Spleen (tissue), 13 donors: ENCODE data around the gene PAQR8. TPM values are rescaled to one million over a fixed set of nuclear protein-coding genes. Genes with fewer than 3 reads are reported as not detected.

Source experiments
- DNase-seq: peaks from one replicate; pipeline ENCODE4 v3.0.0-alpha.2; 2020
- H3K27ac ChIP-seq, 8 donors: fragments of 200-600 bp; sonication (generic) in 7 of 8; 1 replicate in 4 of 8; 2 replicates in 4 of 8; pipeline versions ENCODE4 v1.5.0 to v1.8.0; 2016 to 2021; ENCODE audit warnings: inconsistent platforms in 4 of 8, mild to moderate bottlenecking in 4 of 8, moderate library complexity in 1 of 8
- H3K27me3 ChIP-seq, 7 donors: fragments of 200-600 bp; sonication (generic) in 6 of 7; replicated peaks in 1 of 7; 1 replicate in 4 of 7; 2 replicates in 3 of 7; pipeline versions ENCODE4 v1.5.0 to v1.8.0; 2016 to 2021; ENCODE audit warnings: inconsistent platforms in 3 of 7, mild to moderate bottlenecking in 1 of 7
- H3K36me3 ChIP-seq, 6 donors: fragments of 200-600 bp; sonication (generic) in 5 of 6; 1 replicate in 4 of 6; 2 replicates in 2 of 6; pipeline versions ENCODE4 v1.5.0 to v1.8.0; 2016 to 2021; ENCODE audit warnings: inconsistent platforms in 2 of 6
- H3K4me1 ChIP-seq, 6 donors: fragments of 200-600 bp; sonication (generic) in 5 of 6; 1 replicate in 3 of 6; 2 replicates in 3 of 6; pipeline versions ENCODE4 v1.5.0 to v1.8.0; 2016 to 2021; ENCODE audit warnings: inconsistent platforms in 3 of 6
- H3K4me3 ChIP-seq, 8 donors: fragments of 200-600 bp; sonication (generic) in 7 of 8; 1 replicate in 4 of 8; 2 replicates in 4 of 8; pipeline versions ENCODE4 v1.5.0 to v1.8.0; 2016 to 2021; ENCODE audit warnings: inconsistent platforms in 4 of 8, mild to moderate bottlenecking in 4 of 8, moderate library complexity in 2 of 8
- H3K9me3 ChIP-seq, 8 donors: fragments of 200-600 bp; sonication (generic) in 7 of 8; 1 replicate in 4 of 8; 2 replicates in 4 of 8; pipeline versions ENCODE4 v1.5.0 to v1.8.0; 2016 to 2021; ENCODE audit warnings: inconsistent platforms in 4 of 8
- CTCF ChIP-seq, 11 experiments: fragments of 200-600 bp in 7 of 11; fragments of 450-650 bp in 4 of 11; sonication (generic) in 4 of 11; IDR thresholded peaks in 8 of 11; conservative IDR thresholded peaks in 3 of 11; 1 replicate in 7 of 11; 2 replicates in 4 of 11; pipeline versions ENCODE4 v1.4.0 to v1.8.0; 2016 to 2021; ENCODE audit warnings: antibody characterized with exemption in 11 of 11, inconsistent platforms in 4 of 11, mild to moderate bottlenecking in 1 of 11
- POLR2A ChIP-seq, 3 donors: fragments of 450-650 bp; IDR thresholded peaks; one replicate each; pipeline ENCODE4 v1.5.1; 2017; ENCODE audit warnings: antibody characterized with exemption in 3 of 3, mild to moderate bottlenecking in 1 of 3
- POLR2AphosphoS5 ChIP-seq, 3 donors: sonication (generic); formaldehyde crosslinking; IDR thresholded peaks; one replicate each; pipeline ENCODE4 v1.5.1; 2017; ENCODE audit warnings: antibody characterized with exemption in 3 of 3
- WGBS, 5 donors: extraction: QIAGEN DNeasy Blood & Tissue Kit in 3 of 5; methylation state at CpG; one replicate each; pipeline versions ENCODE4 v1.1.5 to v1.1.7; 2013 to 2018; 5-methylcytosine and 5-hydroxymethylcytosine counted together
- intact Hi-C: fragments of 100-400 bp; cut with DNase I; formaldehyde crosslinking; loops from one replicate; pipeline ENCODE4 v1.15.0; 2023; ENCODE audit warnings: low total_unique reads
- long read RNA-seq, 2 donors: transcript quantifications; one replicate each; lab custom pipeline, GENCODE V29; 2026
- polyA plus RNA-seq, 3 donors: library from polyadenylated mRNA; stranded (reverse); fragments of 200-250 nt; gene quantifications; one replicate each; pipeline ENCODE4 v1.2.1, GENCODE V29; 2013
- total RNA-seq, 7 donors: library from RNA; depleted of rRNA in 3 of 7; stranded (reverse); fragments of >200 nt in 3 of 7; fragmentation: NEBNext Ultra II Directional in 4 of 7; extraction: Animal tissue kit (Norgen Biotek cat#: 25700) in 4 of 7; gene quantifications; one replicate each; pipeline versions ENCODE4 v1.1.0 to v1.2.1, GENCODE V29; 2016 to 2021
- donor health status: healthy with polysubstance abuse.
- donor health status: DM: no; HTN: no; CAD: no; lungs with moderate emphysema.
- donor health status: DM: no; HTN: no; CAD: no.
- donor health status: Bipolar disorder and iron deficiency.
- donor health status: healthy.
- donor health status: DM: no; HTN: no; CAD: no.
- donor health status: DM: yes; HTN: yes; CAD: no.

The PAQR8 gene
- 10 to 100 TPM in 4 of 7 donors, 1 to 10 TPM in 3; 8.3 to 13.3 (median 11.3) TPM for total RNA-seq
- 1 to 10 TPM; 3.5 to 4.5 (median 4.3) TPM for polyA plus RNA-seq
- long read RNA-seq, donor 1, full-length matches to known transcripts, result 4 of 4 reads
- long read RNA-seq, donor 1, partial matches to known transcripts, result 0 of 4 reads
- long read RNA-seq, donor 1, other reads (novel, unspliced or antisense), result 0 of 4 reads
- long read RNA-seq, donor 2, full-length matches to known transcripts, result 4 of 4 reads
- long read RNA-seq, donor 2, partial matches to known transcripts, result 0 of 4 reads
- long read RNA-seq, donor 2, other reads (novel, unspliced or antisense), result 0 of 4 reads

- WGBS, 5 donors, result 0 to 1% (median 1%) methylated on average over 25 to 69 of the region's 69 CpGs
- TF ChIP-seq CTCF (IDR thresholded peaks at IDR 0.05 in 8 of 11, conservative IDR thresholded peaks at IDR 0.05 in 3 of 11) (peak in 1 of 11 experiments; percentile 21), POLR2A (IDR thresholded peaks at IDR 0.05) (peak in 1 of 3 donors; percentile 43), POLR2AphosphoS5 (IDR thresholded peaks at IDR 0.05) (peak; percentile 78 to 88 (median 88))
- DNase-seq, result peak; percentile 96
- Histone ChIP-seq H3K27ac (peak within 1 kb of the TSS; percentile 62 to 90 (median 86)), H3K36me3 (peaks cover 0 to 9% (median 0%) of the 10 kb centered on the region in 6 donors), H3K4me3 (peak within 1 kb of the TSS; percentile 76 to 92 (median 88)), H3K27me3 (no peaks in the 10 kb centered on the region), H3K9me3 (no peaks in the 10 kb centered on the region), H3K4me1 (peaks cover 7 to 41% (median 29%) of the 10 kb centered on the region in 6 donors)
- intact Hi-C loops, result loop anchor here (10.0 kb wide), 1 partner anchor 57 kb away; no protein-coding TSS in a partner anchor
Measured at GRCh38 chr6:52361945-52362442, at the start of gene PAQR8. TSS of gene PAQR8 (plus strand) at chr6:52362151. CDS start at chr6:52403214, 41,063 bp downstream.

GRCh38 chr6:52312461-52312860 lies 49.5 kb upstream of the PAQR8 start:
- intact Hi-C loops, result no loop called here
- peaks cover 14 to 35% (median 16%) of the 10 kb centered on the region in 6 donors for H3K4me1 ChIP-seq
- H3K4me3 ChIP-seq, result no peak overlapping the region
- H3K27me3 ChIP-seq, result no peaks in the 10 kb centered on the region
- no peak overlapping the region for H3K27ac ChIP-seq
- DNase-seq, result no peak
- H3K9me3 ChIP-seq, result no peaks in the 10 kb centered on the region
- no peaks in the 10 kb centered on the region for H3K36me3 ChIP-seq
- TF ChIP-seq CTCF (IDR thresholded peaks at IDR 0.05 in 8 of 11, conservative IDR thresholded peaks at IDR 0.05 in 3 of 11) (no peak), POLR2AphosphoS5 (IDR thresholded peaks at IDR 0.05) (no peak), POLR2A (IDR thresholded peaks at IDR 0.05) (no peak)
- 88 to 96% (median 93%) methylated on average over 2 of the region's 2 CpGs for WGBS, 5 donors

- H3K27me3 ChIP-seq, result no peaks in the 10 kb centered on the region
- no peaks in the 10 kb centered on the region for H3K9me3 ChIP-seq
- H3K4me1 ChIP-seq, result peaks cover 0 to 24% (median 9%) of the 10 kb centered on the region in 6 donors
- no peak for DNase-seq
- intact Hi-C loops, result no loop called here
- no peaks in the 10 kb centered on the region for H3K36me3 ChIP-seq
- H3K27ac ChIP-seq, result no peak overlapping the region
- TF ChIP-seq POLR2AphosphoS5 (IDR thresholded peaks at IDR 0.05) (no peak), CTCF (IDR thresholded peaks at IDR 0.05 in 8 of 11, conservative IDR thresholded peaks at IDR 0.05 in 3 of 11) (no peak), POLR2A (IDR thresholded peaks at IDR 0.05) (no peak)
- WGBS, 5 donors, result 86 to 95% (median 92%) methylated on average over 2 of the region's 2 CpGs
- H3K4me3 ChIP-seq, result no peak overlapping the region
Measured at GRCh38 chr6:52314752-52315151, 47.2 kb upstream of the PAQR8 start.

GRCh38 chr6:52317211-52317610 lies 44.7 kb upstream of the PAQR8 start:
- H3K27ac ChIP-seq, result no peak overlapping the region
- H3K9me3 ChIP-seq, result no peaks in the 10 kb centered on the region
- WGBS, 5 donors, result 50 to 84% (median 65%) methylated on average over 1 of the region's 1 CpG
- intact Hi-C loops, result no loop called here
- no peaks in the 10 kb centered on the region for H3K27me3 ChIP-seq
- H3K4me1 ChIP-seq, result peaks cover 0 to 16% (median 9%) of the 10 kb centered on the region in 6 donors
- no peaks in the 10 kb centered on the region for H3K36me3 ChIP-seq
- no peak overlapping the region for H3K4me3 ChIP-seq
- DNase-seq, result no peak
- TF ChIP-seq POLR2AphosphoS5 (IDR thresholded peaks at IDR 0.05), result no peak
- no peak for TF ChIP-seq CTCF (IDR thresholded peaks at IDR 0.05 in 8 of 11, conservative IDR thresholded peaks at IDR 0.05 in 3 of 11)
- TF ChIP-seq POLR2A (IDR thresholded peaks at IDR 0.05), result no peak
